Cardiac fibroblast (primary cell): Measurements from ENCODE around the gene LCORL.

ENCODE experiments used
- DNase-seq, 2 donors: peaks; one replicate each; pipeline versions ENCODE4 v3.0.0 to v3.0.0-alpha.2; 2010; ENCODE audit warnings: low read depth in 2 of 2
- H3K4me3 ChIP-seq, 2 donors: replicated peaks in 1 of 2; 1 replicate in 1 of 2; 2 replicates in 1 of 2; pipeline ENCODE4 v1.5.1; 2011; ENCODE audit warnings: low read depth in 2 of 2, low read length in 2 of 2, mild to moderate bottlenecking in 2 of 2, moderate library complexity in 1 of 2
- TF ChIP-seq, protein P1 (sequence below): IDR thresholded peaks from one replicate; pipeline ENCODE4 v1.5.1; 2011; ENCODE audit warnings: low read depth, mild to moderate bottlenecking, low read length, inconsistent platforms

The LCORL gene

DNA sequence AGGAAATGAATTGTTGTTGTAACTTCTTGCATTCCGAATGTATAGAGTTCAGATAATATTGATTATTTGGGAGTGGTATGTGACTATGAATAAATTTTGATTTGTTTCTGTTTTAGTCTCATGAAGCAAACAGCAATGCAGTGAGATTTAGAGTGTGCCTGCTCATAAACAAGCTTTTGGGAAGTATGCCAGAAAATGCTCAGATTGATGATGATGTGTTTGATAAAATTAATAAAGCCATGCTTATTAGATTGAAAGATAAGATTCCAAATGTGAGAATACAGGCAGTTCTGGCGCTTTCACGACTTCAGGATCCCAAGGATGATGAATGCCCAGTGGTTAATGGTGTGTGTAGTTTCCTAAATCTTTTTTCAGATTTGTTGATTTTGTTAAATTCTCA lies 208.8 kb downstream of the LCORL start:
- TF ChIP-seq, protein P1, sequence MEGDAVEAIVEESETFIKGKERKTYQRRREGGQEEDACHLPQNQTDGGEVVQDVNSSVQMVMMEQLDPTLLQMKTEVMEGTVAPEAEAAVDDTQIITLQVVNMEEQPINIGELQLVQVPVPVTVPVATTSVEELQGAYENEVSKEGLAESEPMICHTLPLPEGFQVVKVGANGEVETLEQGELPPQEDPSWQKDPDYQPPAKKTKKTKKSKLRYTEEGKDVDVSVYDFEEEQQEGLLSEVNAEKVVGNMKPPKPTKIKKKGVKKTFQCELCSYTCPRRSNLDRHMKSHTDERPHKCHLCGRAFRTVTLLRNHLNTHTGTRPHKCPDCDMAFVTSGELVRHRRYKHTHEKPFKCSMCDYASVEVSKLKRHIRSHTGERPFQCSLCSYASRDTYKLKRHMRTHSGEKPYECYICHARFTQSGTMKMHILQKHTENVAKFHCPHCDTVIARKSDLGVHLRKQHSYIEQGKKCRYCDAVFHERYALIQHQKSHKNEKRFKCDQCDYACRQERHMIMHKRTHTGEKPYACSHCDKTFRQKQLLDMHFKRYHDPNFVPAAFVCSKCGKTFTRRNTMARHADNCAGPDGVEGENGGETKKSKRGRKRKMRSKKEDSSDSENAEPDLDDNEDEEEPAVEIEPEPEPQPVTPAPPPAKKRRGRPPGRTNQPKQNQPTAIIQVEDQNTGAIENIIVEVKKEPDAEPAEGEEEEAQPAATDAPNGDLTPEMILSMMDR = no peak
- H3K4me3 ChIP-seq = peak overlapping the region in 1 of 2 donors; percentile 78
- peak in 1 of 2 donors; percentile 28 for DNase-seq

DNA sequence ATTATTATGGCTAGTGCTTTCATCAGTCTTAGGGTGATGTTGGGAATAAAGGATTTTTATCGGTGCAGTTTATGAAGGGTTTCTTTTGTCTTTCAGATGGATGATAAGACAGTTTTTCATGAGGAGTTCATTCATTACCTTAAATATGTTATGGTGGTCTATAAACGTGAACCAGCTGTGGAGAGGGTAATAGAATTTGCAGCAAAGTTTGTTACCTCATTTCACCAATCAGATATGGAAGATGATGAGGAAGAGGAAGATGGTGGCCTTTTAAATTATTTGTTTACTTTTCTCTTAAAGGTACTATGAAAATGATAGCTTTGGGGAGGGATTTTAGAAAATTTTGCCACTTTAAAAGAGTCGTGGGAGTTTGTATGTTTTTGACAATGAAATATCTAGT lies 209.4 kb downstream of the LCORL start:
- peak overlapping the region in 1 of 2 donors; percentile 78 for H3K4me3 ChIP-seq
- no peak for DNase-seq
- TF ChIP-seq, protein P1 = no peak

DNA sequence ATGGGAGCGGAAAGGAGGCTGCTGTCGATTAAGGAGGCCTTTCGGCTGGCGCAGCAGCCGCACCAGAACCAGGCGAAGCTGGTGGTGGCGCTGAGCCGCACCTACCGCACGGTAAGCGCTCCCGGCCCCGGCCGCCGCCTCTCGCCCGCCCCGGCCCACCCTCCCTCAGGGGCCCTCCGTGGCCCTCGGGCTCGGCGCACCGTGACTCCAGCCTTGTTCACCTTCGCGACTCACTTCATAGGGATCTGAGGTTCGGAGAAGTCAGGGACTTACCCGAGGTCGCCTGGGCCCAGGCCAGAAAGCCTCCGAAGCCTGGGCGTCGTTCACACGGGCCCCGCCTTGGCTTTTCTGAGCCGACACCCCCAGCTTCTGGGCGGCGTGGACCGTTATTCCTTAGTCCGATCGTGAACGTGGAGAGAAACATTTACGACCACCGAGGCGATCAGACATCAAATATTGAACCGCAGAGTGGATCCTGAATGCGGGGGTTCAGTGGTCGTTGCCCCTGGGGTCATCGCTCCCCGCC lies 210.4 kb downstream of the LCORL start:
- no peak for DNase-seq
- H3K4me3 ChIP-seq = peak overlapping the region; percentile 73 to 78
- TF ChIP-seq, protein P1 = no peak

DNA sequence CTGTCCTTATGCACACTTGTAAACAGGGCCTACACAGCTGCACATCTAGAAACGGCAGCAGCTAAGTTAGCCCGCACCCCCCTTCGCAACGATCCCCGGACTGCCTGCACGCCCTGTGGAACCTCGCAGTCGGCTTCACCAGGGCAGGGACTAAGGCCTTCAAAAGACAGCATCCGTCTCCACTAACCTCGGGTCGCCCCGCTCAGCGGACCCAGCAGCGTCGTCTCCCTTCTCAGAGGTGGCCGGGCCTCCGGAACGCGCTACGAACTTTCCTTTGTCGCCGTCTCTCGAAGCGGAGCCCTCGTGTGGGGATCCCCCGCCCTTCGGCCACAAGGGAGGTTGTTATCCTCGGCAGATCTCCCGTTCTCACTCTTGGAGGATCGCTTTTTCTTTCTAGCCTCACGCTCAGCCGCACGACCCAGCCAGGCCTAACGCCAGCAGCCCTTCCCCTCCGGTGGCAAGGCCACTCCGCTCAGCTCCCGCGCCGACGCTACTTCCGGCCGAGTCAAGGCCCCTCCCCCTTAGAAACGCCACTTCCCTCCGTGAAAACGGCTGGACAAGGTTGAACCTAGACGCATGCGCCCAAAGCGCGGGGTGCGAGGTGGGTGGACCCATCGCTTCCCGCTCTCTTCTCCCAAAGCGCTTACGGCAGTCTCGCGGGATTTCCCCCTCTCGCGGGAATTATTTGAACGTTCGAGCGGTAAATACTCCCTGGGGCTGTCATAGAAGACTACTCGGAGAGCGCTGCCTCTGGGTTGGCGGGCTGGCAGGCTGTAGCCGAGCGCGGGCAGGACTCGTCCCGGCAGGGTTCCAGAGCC lies 211.1 kb downstream of the LCORL start, which contains the start of the genes DCAF16 and NCAPG:
TSS of gene DCAF16 (minus strand) at position 498 of the 818 bp plus-strand sequence. CDS start 6,616 bp downstream, outside the sequence.
TSS of gene NCAPG (plus strand) at position 720 of the 818 bp plus-strand sequence. CDS start 99 bp downstream, outside the sequence.
- TF ChIP-seq, protein P1 = no peak
- H3K4me3 ChIP-seq = peak within 1 kb of the TSS; percentile 87
- peak; percentile 100 for DNase-seq

DNA sequence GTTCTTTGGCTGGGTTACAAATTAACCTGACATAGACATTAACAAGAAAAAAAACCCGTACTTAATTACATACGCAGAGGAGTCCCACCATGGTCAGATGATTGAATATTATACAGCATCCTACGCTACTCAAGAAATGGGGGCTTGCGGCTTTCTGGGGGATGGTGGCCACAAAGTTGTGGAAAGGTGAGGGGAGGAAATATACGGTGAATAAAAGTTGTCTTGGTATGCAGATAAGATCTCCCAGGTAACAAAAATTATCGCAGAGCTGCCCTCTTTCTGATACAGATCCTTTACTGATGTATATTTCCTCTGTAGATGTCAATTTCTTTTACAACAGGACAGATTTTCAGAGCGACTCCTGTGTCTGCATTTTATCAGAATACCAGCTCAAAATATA lies 211.9 kb downstream of the LCORL start:
- peak overlapping the region; percentile 87 for H3K4me3 ChIP-seq
- no peak for DNase-seq
- TF ChIP-seq, protein P1 = no peak

DNA sequence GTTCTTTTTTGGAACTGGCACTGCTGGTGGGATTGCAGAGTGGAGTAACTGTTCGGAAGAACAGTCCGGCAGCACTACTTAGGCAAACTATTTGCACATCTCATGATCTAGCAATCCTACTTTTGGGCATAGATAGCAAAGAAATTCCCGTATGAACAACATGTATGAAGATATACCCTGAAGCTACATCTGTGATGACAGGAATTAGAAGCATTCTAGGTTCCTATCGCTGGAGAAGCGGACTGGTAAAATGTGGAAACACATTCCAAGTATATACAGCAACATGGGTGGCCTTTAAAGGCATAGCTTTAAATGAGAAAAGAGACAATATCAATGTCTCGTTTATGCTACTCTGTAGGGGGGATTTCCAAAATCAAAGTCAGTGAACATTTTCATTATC lies 214.1 kb downstream of the LCORL start:
- H3K4me3 ChIP-seq = peak overlapping the region; percentile 22 to 36
- peak in 1 of 2 donors; percentile 36 for DNase-seq
- TF ChIP-seq, protein P1 = no peak
